LNCaP clone FGC (cell line): ENCODE data around the gene TMEM185B.
"Not testable (repeated sequence)": the region's sequence is repeated elsewhere in the genome, so short reads cannot be mapped to it uniquely, and the experiment has no call there.

Experiments used
- DNase-seq: peaks from one replicate; pipeline ENCODE4 v3.0.0-alpha.2; 2011; ENCODE audit warnings: low read depth
- H3K4me3 ChIP-seq: 2 replicates; pipeline ENCODE4 v1.5.1; 2011; ENCODE audit warnings: mild to moderate bottlenecking, low read depth, low read length, control low read depth
- TF ChIP-seq, protein P1 (sequence below): IDR thresholded peaks from 2 replicates; pipeline ENCODE4 v1.5.1; 2012; ENCODE audit warnings: mild to moderate bottlenecking; ENCODE audit not compliant: control insufficient read depth, insufficient read depth; ENCODE audit errors: extremely low read depth

Gene TMEM185B

DNA sequence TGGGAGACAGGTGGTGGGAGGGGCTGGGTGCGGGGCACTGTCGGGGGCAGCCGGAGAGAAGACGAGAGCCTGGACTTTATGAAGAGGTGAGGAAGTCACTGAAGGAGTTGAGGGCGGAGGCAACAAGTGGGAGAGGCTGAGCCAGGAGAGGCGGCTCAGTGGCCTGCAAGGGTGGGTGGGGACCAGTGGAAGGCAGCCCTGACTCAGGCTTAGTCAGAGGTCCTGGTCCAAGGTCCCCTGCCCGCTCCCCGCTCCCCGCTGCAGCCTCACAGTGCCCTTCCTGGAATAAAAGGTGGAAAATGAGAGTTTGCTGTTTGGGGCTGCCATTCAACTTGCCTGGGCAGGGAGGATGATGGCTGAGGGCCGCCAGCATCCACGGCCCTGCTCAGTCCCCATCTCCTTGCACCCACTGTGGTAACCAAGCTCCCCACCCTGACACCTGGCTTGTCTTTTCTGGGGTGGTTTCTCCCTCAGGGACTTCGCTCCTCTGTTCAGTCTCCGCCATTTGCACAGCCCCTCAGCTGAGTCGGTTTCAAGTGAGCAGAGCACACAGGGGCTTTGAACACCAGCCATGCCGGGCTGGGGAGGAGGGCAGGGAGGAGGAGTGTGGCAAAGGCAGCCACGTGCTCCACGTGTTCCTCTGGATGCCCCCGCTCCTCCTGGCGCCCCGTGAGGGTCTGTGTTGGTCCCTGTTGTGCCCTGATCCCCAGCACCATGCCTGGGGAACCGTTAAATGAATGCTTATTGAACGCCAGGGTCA lies 15.7 kb upstream of the TMEM185B start:
- no peak overlapping the region for H3K4me3 ChIP-seq
- TF ChIP-seq, protein P1, sequence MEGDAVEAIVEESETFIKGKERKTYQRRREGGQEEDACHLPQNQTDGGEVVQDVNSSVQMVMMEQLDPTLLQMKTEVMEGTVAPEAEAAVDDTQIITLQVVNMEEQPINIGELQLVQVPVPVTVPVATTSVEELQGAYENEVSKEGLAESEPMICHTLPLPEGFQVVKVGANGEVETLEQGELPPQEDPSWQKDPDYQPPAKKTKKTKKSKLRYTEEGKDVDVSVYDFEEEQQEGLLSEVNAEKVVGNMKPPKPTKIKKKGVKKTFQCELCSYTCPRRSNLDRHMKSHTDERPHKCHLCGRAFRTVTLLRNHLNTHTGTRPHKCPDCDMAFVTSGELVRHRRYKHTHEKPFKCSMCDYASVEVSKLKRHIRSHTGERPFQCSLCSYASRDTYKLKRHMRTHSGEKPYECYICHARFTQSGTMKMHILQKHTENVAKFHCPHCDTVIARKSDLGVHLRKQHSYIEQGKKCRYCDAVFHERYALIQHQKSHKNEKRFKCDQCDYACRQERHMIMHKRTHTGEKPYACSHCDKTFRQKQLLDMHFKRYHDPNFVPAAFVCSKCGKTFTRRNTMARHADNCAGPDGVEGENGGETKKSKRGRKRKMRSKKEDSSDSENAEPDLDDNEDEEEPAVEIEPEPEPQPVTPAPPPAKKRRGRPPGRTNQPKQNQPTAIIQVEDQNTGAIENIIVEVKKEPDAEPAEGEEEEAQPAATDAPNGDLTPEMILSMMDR = no peak
- no peak for DNase-seq

DNA sequence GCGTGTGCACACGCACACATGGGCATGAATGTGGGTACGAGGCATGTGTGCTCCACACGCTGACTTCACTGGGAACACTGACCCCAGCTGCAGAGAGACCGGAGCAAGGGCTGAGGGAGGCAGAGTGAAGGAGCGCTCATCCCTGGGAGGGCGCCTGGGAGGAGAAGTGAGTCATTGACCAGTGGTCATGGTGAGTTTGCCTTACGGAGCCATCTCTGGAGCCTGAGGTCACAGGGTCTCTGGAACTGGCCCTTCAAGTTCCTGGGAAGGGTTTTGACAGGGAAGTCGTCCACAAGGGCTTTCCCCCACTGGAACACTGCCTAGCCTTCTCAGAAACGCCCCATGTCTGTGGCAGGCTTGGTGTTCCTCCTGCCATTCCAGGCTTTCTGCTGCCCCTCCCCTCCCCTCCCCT lies 14.3 kb upstream of the TMEM185B start:
- TF ChIP-seq, protein P1 = no peak
- DNase-seq = no peak
- H3K4me3 ChIP-seq = no peak overlapping the region

GRCh38 chr2:120236791-120237190 lies 13.6 kb upstream of the TMEM185B start:
- TF ChIP-seq, protein P1 = no peak
- DNase-seq = no peak
- H3K4me3 ChIP-seq = no peak overlapping the region

DNA sequence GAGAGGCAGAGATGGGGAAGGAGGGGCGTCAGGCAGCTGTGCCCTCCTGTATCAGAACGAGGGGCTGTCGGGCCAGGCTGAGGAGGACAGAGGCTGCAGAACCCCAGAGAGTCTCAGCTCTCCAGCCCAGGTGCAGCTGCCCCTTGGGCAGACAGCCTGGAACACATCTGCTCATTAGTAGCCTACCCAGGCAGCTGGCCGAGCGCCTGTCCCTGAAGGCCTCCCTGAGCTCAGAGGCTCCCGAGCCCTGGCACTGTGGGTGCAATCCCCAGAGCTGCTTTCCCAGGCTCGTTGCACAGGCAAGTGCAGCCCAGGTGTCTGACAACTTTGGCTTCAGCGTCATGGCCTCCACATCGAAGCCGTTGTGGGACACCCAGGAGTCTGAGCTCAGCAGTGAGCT lies 13.1 kb upstream of the TMEM185B start:
- TF ChIP-seq, protein P1 = no peak
- no peak for DNase-seq
- no peak overlapping the region for H3K4me3 ChIP-seq

GRCh38 chr2:120235681-120236080 lies 12.5 kb upstream of the TMEM185B start:
- TF ChIP-seq, protein P1 = no peak
- H3K4me3 ChIP-seq = no peak overlapping the region
- DNase-seq = no peak

DNA sequence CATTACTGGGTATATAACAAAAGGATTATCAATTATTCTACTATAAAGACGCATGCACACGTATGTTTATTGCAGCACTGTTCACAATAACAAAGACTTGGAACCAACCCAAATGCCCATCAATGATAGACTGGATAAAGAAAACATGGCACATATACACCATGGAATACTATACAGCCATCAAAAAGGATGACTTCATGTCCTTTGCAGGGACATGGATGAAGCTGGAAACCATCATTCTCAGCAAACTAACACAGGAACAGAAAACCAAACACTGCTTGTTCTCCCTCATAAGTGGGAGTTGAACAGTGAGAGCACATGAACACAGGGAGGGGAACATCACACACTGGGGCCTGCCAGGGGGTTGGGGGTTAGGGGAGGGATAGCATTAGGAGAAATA lies 12.0 kb upstream of the TMEM185B start:
- not testable (repeated sequence) for H3K4me3 ChIP-seq, DNase-seq

- no peak overlapping the region for H3K4me3 ChIP-seq
- no peak for DNase-seq
- TF ChIP-seq, protein P1 = no peak
Observed at GRCh38 chr2:120233292-120233691, 10.1 kb upstream of the TMEM185B start.
